Measurements from ENCODE around the gene ZNF536. TPM values are rescaled to one million over a fixed set of nuclear protein-coding genes. Genes with fewer than 3 reads are reported as not detected.

ZNF536 gene
- total RNA-seq, 6 experiments from 2014 or later: not detected

- no peak overlapping the region for H3K27ac Mint-ChIP-seq
- H3K4me1 Mint-ChIP-seq (ENCODE audit: low read depth): no peaks in the 10 kb centered on the region
- H3K4me3 Mint-ChIP-seq: no peak overlapping the region
- peaks cover 5% of the 10 kb centered on the region; the same call in 1 of the 2 replicates for H3K36me3 Mint-ChIP-seq (ENCODE audit: low read depth)
- DNase-seq: no peak
- H3K27me3 Mint-ChIP-seq (ENCODE audit: insufficient read depth): peaks cover 3% of the 10 kb centered on the region; the same call in 1 of the 2 replicates
- peaks cover 53% of the 10 kb centered on the region for H3K9me3 Mint-ChIP-seq
- no peak for TF ChIP-seq CTCF (IDR thresholded peaks at IDR 0.05)
Measured at GRCh38 chr19:30545752-30546151, 173.6 kb downstream of the ZNF536 start.

GRCh38 chr19:30546332-30546731 lies 174.1 kb downstream of the ZNF536 start:
- no peak for DNase-seq
- no peak for TF ChIP-seq CTCF (IDR thresholded peaks at IDR 0.05)
- Mint-ChIP-seq H3K4me1 (ENCODE audit: low read depth) (no peaks in the 10 kb centered on the region), H3K27ac (no peak overlapping the region), H3K4me3 (no peak overlapping the region), H3K9me3 (peaks cover 56% of the 10 kb centered on the region), H3K27me3 (ENCODE audit: insufficient read depth) (peaks cover 3% of the 10 kb centered on the region; the same call in 1 of the 2 replicates), H3K36me3 (ENCODE audit: low read depth) (peaks cover 5% of the 10 kb centered on the region; the same call in 1 of the 2 replicates)

- no peak for DNase-seq
- H3K36me3 Mint-ChIP-seq (ENCODE audit: low read depth): peaks cover 5% of the 10 kb centered on the region; the same call in 1 of the 2 replicates
- peaks cover 58% of the 10 kb centered on the region for H3K9me3 Mint-ChIP-seq
- no peak overlapping the region for H3K27ac Mint-ChIP-seq
- no peak for TF ChIP-seq CTCF (IDR thresholded peaks at IDR 0.05)
- no peaks in the 10 kb centered on the region for H3K4me1 Mint-ChIP-seq (ENCODE audit: low read depth)
- peaks cover 3% of the 10 kb centered on the region; the same call in 1 of the 2 replicates for H3K27me3 Mint-ChIP-seq (ENCODE audit: insufficient read depth)
- H3K4me3 Mint-ChIP-seq: no peak overlapping the region
Measured at GRCh38 chr19:30547246-30547645, 175.1 kb downstream of the ZNF536 start.

- Mint-ChIP-seq H3K27ac (no peak overlapping the region), H3K27me3 (ENCODE audit: insufficient read depth) (peaks cover 3% of the 10 kb centered on the region; the same call in 1 of the 2 replicates), H3K4me1 (ENCODE audit: low read depth) (no peaks in the 10 kb centered on the region), H3K9me3 (peaks cover 51% of the 10 kb centered on the region), H3K36me3 (ENCODE audit: low read depth) (peaks cover 5% of the 10 kb centered on the region; the same call in 1 of the 2 replicates), H3K4me3 (no peak overlapping the region)
- no peak for DNase-seq
- TF ChIP-seq CTCF (IDR thresholded peaks at IDR 0.05): no peak
Measured at GRCh38 chr19:30549151-30549550, 177.0 kb downstream of the ZNF536 start.

- peaks cover 5% of the 10 kb centered on the region; the same call in 1 of the 2 replicates for H3K36me3 Mint-ChIP-seq (ENCODE audit: low read depth)
- no peaks in the 10 kb centered on the region for H3K4me1 Mint-ChIP-seq (ENCODE audit: low read depth)
- no peak for TF ChIP-seq CTCF (IDR thresholded peaks at IDR 0.05)
- no peak for DNase-seq
- peaks cover 67% of the 10 kb centered on the region for H3K9me3 Mint-ChIP-seq
- no peak overlapping the region for H3K4me3 Mint-ChIP-seq
- no peak overlapping the region for H3K27ac Mint-ChIP-seq
- peaks cover 3% of the 10 kb centered on the region; the same call in 1 of the 2 replicates for H3K27me3 Mint-ChIP-seq (ENCODE audit: insufficient read depth)
Measured at GRCh38 chr19:30551271-30551670, 179.1 kb downstream of the ZNF536 start.
